Left cardiac atrium (tissue), 4 donors: ENCODE data around the gene CA11. TPM values are rescaled to one million over a fixed set of nuclear protein-coding genes. Genes with fewer than 3 reads are reported as not detected.

Experiments used
- ATAC-seq, 2 donors: fragments of 200-7000 bp; cut with Tn5 transposase; one replicate each; pipeline ENCODE4 v1.9.1; 2020; ENCODE audit warnings: mild to moderate bottlenecking in 2 of 2, moderate library complexity in 2 of 2
- DNase-seq: peaks from one replicate; pipeline ENCODE4 v3.0.0-alpha.2; 2020
- intact Hi-C, 2 donors: fragments of 100-400 bp; cut with DNase I; formaldehyde crosslinking; loops; one replicate each; pipeline versions ENCODE4 v1.14.1 to v1.15.1; 2022 to 2023
- total RNA-seq, 2 donors: library from RNA; stranded (reverse); fragmentation: NEBNext Ultra II Directional; extraction: Animal tissue kit (Norgen Biotek cat#: 25700); gene quantifications; one replicate each; pipeline ENCODE4 v1.2.1, GENCODE V29; 2021
- donor health status: DM: no; HTN: yes; CAD: no.
- donor health status: DM: no; HTN: yes; CAD: no; lungs with severe emphysema.
- donor health status: DM: yes; HTN: yes; CAD: no.
- donor health status: Dilated cardiomyopathy.

The CA11 gene
- total RNA-seq, 2 donors from 2014 or later: 7.1 to 7.7 TPM

DNA sequence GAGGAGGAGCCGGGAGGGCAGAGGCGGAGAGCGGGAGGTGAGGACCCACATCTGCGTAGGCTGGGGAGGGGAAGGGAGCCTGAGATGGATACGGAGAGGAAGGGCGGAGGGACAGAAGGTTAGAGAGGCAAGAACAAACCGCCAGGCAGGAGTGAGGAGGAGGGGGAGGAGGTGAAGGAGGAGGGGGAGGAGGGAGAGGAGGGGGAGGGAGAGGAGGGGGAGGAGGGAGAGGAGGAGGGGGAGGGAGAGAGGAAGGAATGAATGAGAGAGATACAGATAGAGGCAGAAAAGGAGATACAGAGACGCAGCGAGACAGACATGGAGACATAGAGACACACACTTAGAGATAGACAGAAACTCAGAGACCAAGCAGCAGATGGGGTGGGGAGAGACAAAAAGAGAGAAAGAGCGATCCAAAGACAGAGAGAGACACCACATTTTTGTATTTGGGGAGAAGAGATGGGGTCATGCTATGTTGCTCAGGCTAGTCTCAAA, 782 bp upstream of the CA11 start:
- intact Hi-C loops: loop anchor here in 1 of 2 donors (10.0 kb wide), 1 partner anchor 198 kb away; no protein-coding TSS in a partner anchor
- DNase-seq (no peak), ATAC-seq (no peak)

DNA sequence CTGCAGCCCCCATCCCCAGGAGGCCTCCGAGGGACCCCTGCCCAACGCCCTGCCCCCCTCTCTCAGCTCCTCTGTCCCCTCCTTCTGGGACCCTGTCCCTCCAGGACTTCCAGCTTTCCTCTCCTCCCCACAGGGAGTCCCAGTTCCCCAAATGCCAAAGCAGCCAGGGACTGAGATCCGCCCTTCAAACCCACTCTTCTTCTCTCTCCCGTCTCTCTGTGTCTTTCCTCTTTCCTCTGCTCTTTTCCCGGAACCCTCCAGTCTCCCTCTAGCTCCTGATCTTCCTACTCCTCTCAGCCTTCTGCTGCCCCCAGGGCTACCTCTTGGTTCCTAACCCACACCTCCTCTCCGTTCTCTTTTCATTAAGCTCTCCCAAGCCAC, 377 bp downstream of the CA11 start:
- DNase-seq: no peak
- ATAC-seq: peak; percentile 8 to 9
- intact Hi-C loops: loop anchor here in 1 of 2 donors (10.0 kb wide), 1 partner anchor 199 kb away; no protein-coding TSS in a partner anchor

DNA sequence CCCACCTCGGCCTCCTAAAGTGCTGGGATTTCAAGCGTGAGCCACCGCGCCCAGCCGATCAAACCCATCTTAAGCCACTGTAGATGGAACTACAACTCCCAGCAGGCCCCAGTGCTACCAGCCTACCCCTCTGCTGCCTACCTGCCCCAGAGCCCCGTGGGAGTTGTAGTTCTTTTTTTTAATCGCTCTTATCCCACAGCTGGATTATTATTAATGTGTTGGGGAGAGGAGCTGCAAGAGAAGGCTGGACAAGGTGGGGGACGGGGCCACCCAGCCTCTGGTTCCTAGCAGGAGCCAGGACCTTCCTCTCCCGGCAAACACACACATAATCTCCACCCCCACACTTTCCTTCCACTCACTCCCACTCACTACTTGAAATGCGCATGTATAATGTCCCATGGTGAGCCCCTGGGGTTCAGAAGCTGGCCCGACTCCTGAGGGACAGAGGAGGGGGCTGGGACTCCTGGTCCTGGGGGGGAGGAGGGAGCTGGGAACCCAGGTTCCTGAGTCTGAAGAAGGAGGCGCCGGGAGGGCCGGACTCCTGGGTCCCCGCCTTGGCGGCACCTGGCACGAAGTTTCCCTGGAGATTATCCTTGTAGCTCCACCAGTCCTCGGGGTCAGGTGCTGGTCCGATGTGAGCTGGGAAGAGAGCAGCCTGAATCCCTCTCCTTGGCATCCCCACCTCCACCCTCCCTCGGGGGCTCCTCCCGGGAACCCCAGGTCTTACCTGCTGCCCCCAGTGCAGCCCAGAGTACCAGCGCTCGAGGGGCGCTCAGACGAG, 958 bp downstream of the CA11 start:
- ATAC-seq: peak; percentile 75 to 81
- intact Hi-C loops: loop anchor here in 1 of 2 donors (10.0 kb wide), 1 partner anchor 200 kb away; no protein-coding TSS in a partner anchor
- DNase-seq: peak; percentile 82

DNA sequence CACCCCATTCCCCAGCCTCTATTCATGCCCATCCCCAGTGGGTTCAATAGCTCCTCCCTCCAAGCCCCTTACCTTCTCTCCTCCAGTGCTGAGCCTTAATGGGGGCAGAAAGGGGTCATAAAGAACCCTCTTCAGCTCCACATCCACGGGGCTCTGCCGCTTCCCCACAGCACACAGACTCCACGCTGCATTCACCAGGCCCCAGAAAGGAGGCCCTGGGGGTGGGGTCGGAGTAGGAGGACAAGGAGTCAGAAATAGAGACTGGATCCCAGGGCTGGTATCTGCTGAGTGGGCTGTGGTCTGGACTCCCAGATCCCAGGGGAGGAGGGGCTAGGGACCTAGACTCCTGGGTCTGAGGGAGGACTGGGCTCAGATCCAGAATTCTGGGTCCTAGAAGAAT, 1.6 kb downstream of the CA11 start:
- DNase-seq (no peak), ATAC-seq (no peak)
- intact Hi-C loops: loop anchor here in 1 of 2 donors (10.0 kb wide), 1 partner anchor 200 kb away; no protein-coding TSS in a partner anchor

DNA sequence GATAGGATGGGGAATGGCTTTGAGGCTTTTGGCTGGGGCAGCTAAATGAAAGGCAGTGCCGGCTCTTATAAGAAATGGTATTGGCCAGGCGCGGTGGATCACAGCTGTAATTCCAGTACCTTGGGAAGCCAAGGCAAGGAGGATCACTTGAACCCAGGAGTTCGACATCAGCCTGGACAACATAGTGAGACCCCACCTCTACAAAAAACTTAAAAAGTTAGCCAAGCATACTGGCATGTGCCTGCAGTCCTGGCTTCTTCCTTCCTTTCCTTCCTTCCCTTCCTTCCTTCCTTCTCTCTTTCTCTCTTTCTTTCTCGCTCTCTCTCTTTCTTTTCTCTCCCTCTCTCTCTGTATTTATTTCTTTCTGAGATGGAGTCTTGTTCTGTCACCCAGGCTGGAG, 3.1 kb downstream of the CA11 start:
- intact Hi-C loops: loop anchor here in 1 of 2 donors (10.0 kb wide), 1 partner anchor 202 kb away; no protein-coding TSS in a partner anchor
- DNase-seq (no peak), ATAC-seq (no peak)

DNA sequence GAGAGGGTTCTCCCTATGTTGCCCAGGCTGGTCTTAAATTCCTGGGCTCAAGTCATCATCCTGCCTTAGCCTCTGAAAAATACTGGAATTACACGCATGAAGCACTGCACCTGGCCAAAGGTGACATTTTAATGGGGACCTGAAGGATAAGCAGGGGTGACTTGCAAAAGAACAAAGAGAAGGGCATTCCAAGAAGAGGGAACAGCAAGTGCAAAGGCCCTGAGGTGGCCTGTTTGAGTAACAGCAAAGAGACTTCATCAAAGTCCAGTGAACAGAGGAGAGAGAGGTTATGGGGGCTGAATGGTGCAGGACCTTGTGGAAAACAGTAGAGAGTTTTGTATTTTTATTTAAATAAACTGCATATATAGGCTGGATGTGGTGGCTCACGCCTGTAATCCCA, 4.1 kb downstream of the CA11 start:
- DNase-seq (no peak), ATAC-seq (no peak)
- intact Hi-C loops: loop anchor here in 1 of 2 donors (10.0 kb wide), 1 partner anchor 203 kb away; no protein-coding TSS in a partner anchor

DNA sequence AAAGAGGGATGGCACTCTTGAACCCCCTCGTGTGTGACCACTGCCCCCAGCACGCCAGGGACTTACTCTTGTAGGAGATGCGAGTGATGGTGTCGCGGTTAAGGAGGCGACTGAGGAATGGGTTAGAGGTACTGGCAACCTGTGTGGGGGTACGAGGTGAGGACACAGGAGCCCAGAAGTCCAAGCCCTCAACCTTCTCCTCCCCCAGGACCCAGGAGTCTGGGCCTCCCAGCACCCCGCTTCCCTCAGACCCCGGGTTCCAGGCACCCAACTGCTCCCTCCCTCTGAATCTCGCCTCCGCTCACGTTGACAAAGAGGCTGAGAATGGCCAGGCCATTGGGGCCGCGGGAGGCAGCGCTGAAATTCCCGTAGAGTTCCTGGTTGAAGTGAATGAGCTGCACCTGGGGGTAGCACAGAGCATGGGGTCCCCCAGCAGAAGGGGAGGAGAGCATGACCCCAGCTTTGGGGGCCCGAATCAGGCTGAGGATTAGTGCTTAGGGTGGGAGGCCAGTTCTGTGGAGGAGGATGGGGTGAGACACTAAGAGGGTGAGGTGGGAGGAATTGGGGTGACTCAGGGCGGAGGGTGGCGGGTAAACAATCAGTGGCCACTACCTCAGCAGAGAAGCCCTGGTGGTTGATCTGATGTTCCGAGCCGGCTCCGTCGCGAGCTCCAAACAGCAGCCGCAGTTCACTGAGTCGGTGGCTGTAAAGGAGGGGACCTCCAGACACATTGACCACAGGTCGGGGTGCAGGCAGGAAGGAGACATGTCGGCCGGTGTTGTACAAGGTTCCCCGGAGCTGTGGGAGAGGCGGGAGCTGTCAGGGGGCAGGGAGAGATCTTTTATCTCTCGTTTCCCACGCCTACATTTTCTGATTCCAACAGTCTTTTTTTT, 6.3 kb downstream of the CA11 start:
- ATAC-seq: no peak
- DNase-seq: no peak
- intact Hi-C loops: loop anchor here in 1 of 2 donors (10.0 kb wide), 1 partner anchor 205 kb away; no protein-coding TSS in a partner anchor

DNA sequence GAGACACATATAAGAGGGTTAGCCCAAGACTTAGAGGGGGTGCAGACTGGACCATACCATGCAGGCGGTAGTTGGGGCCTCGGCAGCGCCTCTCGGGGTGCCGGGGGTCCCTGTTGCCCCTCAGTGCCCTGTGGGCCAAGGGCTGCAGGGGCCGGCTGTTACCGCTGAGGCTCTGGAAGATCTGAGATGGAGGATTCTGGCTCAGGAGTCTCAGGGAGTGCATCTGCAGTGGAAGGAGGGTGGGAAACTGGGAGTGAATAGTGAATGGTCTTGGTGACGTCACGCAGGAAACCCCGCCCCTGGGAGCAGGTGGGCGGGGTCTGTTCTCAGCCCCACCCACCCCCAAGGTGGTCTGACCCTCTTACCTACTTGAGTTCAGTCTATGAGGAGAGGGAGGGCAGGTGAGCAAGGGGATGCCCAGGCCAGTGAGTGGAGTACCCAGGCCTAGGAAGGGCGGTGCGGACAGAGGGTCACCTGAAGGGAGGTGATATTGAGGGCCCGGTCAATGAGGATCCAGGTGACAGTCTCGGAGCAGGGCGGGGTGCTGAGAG, 7.1 kb downstream of the CA11 start:
- intact Hi-C loops: no loop called here
- no peak for DNase-seq
- ATAC-seq: no peak

DNA sequence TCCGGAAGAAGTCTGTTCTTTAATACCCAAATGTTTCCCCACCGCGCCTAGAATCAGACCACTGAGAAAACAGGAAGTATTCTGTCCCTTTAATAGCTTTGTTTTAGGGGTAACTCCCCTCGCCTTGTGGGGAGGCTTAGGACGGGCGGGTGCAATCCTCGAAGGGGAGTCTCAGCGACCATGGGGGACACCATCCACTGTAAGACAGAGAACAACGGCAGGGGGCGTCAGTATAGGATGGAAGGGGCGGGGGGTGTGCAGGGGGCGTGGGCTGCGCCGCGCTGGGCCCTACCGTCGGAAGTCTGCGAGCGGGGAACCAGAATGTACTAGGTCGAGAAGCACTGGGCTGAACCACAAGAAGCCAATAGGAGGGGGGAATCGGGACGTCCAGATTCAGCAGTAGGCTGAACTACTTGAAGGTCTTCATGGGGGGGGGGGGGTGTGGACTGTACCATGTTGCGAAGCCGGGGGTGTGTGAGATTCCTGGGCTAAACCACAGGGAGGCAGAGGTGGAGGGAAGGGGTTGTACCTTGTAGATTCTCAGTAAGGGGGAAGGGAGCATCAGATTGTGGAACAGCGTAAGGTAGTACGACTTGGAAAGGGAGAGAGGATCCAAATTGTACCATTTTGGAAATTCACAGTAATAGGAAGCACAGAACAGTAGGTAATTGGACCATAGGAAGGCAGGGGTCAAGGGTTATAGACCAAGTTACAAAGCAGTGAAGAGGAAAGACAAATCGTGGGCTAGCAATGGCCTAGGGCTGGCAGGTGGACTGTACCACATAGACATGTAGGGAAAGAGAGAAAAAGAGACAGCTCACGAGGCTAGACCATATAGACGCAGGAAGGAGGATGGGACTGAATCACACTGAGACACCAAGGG, 7.8 kb downstream of the CA11 start:
- intact Hi-C loops: no loop called here
- DNase-seq (peak; percentile 86), ATAC-seq (peak; percentile 48 to 51)

DNA sequence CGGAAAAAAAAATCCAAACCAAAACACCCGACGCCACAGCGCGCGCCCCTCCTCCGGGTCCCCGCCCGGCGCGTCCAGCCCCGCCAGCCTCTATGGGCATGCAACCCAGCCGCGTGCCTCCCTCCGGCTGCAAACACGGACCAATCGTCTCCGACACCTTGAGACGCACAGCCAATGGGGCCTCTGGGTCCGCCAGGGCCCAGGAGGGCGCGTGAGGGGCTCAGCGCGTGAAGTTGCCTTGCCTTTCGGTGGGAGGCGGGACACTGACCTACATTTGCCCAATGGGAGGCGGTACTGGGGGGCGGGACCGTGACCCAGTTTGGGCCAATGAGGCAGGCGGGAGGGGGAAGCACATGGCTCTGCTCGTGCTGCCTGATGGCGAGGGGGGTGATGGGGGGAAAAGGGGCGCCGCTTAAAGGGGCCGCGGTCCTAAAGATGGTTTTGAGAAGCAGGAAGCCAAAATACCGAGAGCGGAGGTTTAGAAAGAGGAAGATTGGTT, 8.5 kb downstream of the CA11 start:
- peak; percentile 99 for DNase-seq
- ATAC-seq: peak; percentile 80 to 87
- intact Hi-C loops: no loop called here

DNA sequence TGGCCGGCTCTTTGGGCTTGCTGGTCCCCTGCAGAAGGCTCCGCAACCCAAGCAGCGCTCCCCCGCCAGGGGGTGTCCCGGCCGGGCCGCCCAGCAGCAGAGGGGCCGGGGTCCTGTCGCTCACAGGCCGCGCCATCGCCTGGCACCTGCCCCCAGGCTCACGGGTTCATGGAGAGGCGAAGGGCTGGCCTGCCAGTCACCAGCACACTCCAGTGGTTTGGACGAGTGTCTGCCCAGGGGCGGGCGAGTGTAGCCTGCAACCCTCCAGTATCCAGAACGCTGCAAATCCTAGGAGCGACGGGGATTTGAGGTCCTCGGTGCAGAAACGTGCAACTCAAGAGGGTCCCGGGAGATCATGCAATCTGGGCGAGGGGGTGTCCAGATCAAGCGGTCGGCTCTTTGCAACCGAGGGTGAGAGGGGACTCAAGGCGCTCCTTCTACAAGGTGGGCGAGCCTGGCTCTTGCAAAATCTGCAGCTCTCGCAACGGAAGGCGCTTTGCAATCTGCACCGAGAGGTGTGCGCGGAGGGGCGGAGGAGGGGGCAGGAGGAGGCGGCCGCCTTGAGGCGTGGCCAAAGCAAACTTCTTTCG, 9.0 kb downstream of the CA11 start, which contains the start of gene DBP:
Gene DBP, minus strand, starts transcription at position 521 of the 590 bp plus-strand sequence. Its CDS starts 385 bp downstream, at position 136.
- ATAC-seq: peak in 1 of 2 donors; percentile 2
- intact Hi-C loops: no loop called here

DNA sequence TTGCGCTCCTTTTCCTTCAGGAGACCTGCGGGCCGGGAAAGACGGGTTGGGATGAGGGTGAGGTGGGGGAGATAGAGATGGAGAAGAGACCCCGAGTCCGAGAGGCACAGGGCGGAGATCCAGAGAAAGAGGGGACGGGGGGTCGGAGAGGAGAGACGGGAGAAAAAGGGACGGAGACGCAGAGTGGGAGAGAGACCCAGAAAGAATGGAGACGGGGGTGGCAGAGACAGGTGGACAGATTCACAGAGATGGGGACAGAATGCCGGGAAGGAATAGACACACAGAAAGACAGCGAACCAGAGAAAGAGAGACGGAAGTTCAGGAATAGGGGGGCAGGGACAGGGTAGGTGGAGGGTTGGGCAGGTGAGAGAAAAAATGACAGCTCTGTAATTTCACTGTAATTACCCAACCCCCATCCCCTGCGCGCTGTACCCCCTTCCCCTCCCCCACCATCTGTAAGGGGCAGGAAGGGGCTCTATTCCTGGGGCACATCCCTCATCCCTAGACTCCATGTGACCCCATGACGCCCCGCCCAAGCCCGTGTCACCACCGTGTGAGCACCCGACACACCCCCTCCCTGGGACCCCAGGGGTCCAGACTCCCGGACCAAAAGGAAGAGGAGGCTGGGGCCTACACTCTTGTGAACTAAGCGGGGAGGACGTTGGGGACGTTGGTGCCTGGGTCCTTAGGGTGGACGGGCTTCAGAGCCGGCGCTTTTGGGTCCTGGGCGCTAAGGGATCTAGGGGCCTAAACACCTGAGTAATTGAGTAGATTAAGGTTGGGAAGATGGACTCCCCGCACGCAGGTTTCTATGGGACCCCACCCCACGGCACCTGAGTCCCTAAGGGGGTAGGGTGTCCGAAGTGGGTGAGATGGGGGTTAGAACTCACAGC, 9.8 kb downstream of the CA11 start:
- peak; percentile 50 for DNase-seq
- no peak for ATAC-seq
- intact Hi-C loops: no loop called here

More for the DNA sequence above, 9.0 kb downstream of the CA11 start, which contains the start of gene DBP:
- DNase-seq: peak; percentile 53

DNA sequence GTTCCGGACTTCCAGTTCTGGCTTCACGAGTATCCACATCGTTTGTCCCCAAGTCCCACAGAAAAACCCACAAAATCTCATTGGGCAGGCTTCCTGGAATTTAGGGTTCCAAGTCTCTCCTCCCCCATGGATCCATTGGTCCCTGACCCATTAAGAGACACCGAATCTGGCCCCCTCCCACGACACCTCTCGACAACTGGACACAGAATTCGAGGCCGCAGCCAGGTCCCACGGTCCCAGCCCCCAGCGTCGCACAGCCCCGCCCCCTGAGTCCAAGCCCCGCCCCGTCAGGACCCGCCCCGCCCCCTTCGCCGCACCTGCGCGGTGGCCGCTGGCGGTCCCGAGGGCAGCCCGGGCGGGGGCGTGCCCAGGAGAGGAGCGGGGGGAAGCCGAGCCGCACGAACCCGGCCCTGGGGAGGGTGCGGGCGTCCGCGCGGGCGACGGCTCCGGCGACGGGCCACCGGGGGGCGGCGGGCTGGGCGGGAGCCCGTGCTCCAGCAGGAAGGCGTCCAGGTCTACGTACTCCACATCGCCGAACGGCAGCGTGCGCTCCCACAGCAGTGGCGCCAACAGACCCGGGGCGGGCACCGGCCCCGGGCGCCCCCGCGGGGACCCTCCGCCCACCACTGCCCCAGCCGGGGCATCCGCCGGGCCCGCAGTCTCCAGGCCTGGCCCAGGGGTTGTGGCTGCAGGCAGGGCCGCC, 10.6 kb downstream of the CA11 start:
- DNase-seq: peak; percentile 73
- ATAC-seq: peak; percentile 48 to 60
- intact Hi-C loops: no loop called here

DNA sequence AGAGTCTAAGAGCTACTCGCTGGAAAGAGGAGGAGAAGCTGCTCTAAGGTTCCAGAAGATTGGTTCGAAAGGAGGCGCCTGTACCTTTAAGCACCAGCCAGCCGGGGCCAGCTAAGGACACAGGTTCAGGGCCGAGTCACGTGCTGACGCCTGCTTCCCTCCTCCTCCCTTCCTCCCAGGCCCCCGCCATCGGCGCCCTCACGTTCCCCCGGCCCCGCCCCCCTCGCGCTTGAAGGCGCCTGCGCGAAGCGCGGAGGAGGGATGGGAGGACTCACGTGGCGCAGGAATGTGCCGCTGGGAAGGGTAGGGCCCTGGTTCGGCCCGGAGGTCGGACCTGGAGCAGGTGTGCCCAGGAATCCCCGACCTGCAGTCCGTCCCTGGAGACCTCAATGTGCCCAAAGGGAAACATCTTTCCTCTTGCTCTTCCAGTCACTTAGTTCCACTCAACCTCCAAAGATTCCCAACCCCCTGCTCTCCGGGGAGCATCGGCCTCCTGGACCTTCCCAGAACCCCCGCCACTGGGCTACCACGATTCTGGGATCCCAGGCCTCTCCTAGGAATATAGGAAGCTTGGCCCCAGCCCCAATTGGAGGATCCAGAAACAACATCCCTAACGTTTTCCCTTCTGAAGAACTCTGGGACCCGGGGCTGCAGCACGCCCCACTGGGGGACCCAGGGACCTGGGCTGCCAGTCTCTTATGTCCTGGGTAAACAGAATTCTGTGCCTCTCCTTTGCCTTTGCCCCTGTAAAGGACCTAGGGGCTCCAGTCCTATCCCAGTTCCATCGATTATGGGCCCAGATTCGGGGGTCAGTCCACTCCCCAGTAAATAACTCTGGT, 11.3 kb downstream of the CA11 start:
- ATAC-seq: peak; percentile 55 to 57
- DNase-seq: peak; percentile 97
- intact Hi-C loops: no loop called here

DNA sequence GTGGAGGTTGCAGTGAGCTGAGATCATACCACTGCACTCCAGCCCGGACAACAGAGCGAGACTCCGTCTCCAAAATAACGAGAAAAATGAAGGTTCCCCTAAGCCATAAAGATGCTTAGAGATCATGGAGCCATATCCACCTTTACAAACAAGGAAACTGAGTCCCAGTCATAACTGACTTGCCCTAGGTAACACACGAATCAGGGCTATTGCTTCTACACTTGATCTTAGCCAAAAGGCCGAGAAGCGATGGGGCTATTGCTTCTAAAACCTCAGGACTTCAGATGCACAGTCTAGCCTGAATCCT, 12.0 kb downstream of the CA11 start:
- no peak for DNase-seq
- intact Hi-C loops: no loop called here
- ATAC-seq: no peak
